Calu3 (cell line): ENCODE results near the gene RUNX2. TPM values are rescaled to one million over a fixed set of nuclear protein-coding genes. Genes with fewer than 3 reads are reported as not detected.

Experiments used
- BruUV-seq: library from RNA; stranded (reverse); fragments of 400-500 nt; replicated peaks from 2 replicates; lab custom pipeline; 2021; lab: Mats Ljungman, UMichigan
- CTCF ChIA-PET: fragments of 300-600 bp; sonication (Branson Sonifier 250); formaldehyde crosslinking; loops from one replicate; lab custom pipeline; 2022; ENCODE audit warnings: antibody characterized with exemption; lab: Charles Lee
- DNase-seq: peaks from one replicate; pipeline ENCODE4 v3.0.0; 2022
- H3K27ac Mint-ChIP-seq: one replicate; pipeline ENCODE4 v1.8.0; 2022; ENCODE audit warnings: mixed read lengths; ENCODE audit not compliant: unreplicated experiment
- H3K27me3 Mint-ChIP-seq: one replicate; pipeline ENCODE4 v1.8.0; 2022; ENCODE audit warnings: mixed read lengths; ENCODE audit not compliant: unreplicated experiment
- H3K36me3 Mint-ChIP-seq: one replicate; pipeline ENCODE4 v1.8.0; 2022; ENCODE audit warnings: mild to moderate bottlenecking, moderate library complexity, mixed read lengths; ENCODE audit not compliant: insufficient read depth, unreplicated experiment
- H3K4me1 Mint-ChIP-seq: one replicate; pipeline ENCODE4 v1.8.0; 2022; ENCODE audit warnings: mild to moderate bottlenecking, low read depth, mixed read lengths; ENCODE audit not compliant: unreplicated experiment
- H3K4me3 Mint-ChIP-seq: one replicate; pipeline ENCODE4 v1.8.0; 2022; ENCODE audit warnings: mild to moderate bottlenecking, low read depth, moderate library complexity, mixed read lengths; ENCODE audit not compliant: unreplicated experiment
- H3K9me3 Mint-ChIP-seq: one replicate; pipeline ENCODE4 v1.8.0; 2022; ENCODE audit warnings: low read depth, mixed read lengths; ENCODE audit not compliant: unreplicated experiment
- intact Hi-C: fragments of 100-400 bp; cut with micrococcal nuclease; formaldehyde crosslinking; loops from one replicate; pipeline ENCODE4 v1.10.0; 2022; ENCODE audit not compliant: unreplicated experiment
- total RNA-seq: library from RNA; stranded (reverse); gene quantifications from 2 replicates; pipeline ENCODE4 v1.2.3, GENCODE V29; 2022
- TF ChIP-seq, protein P1 (sequence below): fragments of 200-600 bp; IDR thresholded peaks from one replicate; pipeline ENCODE4 v1.8.0; 2022; ENCODE audit warnings: antibody characterized with exemption; ENCODE audit not compliant: unreplicated experiment

RUNX2 gene
- total RNA-seq, 1 experiment from 2014 or later = 0.54 TPM

DNA sequence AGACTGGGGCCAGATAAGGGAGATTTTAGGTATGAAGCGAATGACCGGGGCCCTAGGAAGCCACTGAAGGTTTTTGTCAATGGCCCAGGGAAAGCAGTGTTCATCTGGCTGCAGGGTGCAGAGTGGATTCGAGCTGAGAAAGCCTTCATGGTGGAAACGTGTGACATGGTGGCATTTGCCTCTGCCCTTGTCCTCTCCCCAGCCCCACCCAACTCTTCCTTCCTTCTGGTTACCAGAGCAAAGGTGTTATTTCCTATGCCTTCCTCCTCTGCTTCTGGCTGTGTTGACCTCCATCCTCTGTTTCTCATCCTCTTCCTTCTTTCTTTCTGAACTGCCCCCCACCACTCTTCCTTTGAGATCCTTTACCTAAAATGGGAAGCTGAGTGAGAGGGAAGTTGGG lies 244.7 kb downstream of the RUNX2 start:
- DNase-seq = no peak
- Mint-ChIP-seq H3K9me3 (no peaks in the 10 kb centered on the region), H3K27ac (no peak overlapping the region), H3K4me3 (no peak overlapping the region), H3K27me3 (no peaks in the 10 kb centered on the region), H3K4me1 (peaks cover 14% of the 10 kb centered on the region), H3K36me3 (no peaks in the 10 kb centered on the region)
- intact Hi-C loops = no loop called here
- no TSS peak for BruUV-seq
- TF ChIP-seq, protein P1, sequence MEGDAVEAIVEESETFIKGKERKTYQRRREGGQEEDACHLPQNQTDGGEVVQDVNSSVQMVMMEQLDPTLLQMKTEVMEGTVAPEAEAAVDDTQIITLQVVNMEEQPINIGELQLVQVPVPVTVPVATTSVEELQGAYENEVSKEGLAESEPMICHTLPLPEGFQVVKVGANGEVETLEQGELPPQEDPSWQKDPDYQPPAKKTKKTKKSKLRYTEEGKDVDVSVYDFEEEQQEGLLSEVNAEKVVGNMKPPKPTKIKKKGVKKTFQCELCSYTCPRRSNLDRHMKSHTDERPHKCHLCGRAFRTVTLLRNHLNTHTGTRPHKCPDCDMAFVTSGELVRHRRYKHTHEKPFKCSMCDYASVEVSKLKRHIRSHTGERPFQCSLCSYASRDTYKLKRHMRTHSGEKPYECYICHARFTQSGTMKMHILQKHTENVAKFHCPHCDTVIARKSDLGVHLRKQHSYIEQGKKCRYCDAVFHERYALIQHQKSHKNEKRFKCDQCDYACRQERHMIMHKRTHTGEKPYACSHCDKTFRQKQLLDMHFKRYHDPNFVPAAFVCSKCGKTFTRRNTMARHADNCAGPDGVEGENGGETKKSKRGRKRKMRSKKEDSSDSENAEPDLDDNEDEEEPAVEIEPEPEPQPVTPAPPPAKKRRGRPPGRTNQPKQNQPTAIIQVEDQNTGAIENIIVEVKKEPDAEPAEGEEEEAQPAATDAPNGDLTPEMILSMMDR = no peak
- CTCF ChIA-PET = interaction anchor here (0.6 kb wide), 1 partner anchor 38 kb away, joined by 4 read pairs; no protein-coding TSS in a partner anchor

DNA sequence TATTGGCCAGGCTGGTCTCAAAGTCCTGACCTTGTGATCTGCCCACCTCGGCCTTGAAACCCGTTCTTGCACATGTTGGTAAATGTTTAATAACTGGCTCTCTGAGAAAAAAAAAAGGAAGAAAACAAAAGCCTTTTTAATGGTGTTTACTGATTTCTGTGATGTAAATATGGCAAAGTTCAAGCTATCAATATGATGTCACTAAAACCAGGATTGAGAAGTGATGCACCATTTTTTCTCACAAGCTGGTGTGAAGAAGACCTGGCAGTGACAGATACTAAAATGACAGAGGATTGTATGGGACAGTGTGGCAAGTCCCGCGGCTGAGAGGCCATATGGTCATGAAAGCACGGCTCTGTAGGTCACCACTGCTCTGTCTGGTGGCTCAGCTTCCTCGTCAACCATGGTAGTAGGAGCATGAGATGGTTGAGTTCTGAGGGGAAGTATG lies 245.9 kb downstream of the RUNX2 start:
- DNase-seq = no peak
- CTCF ChIA-PET = interaction anchor here (1.4 kb wide), 1 partner anchor 11 kb away, joined by 6 read pairs; no protein-coding TSS in a partner anchor
- Mint-ChIP-seq H3K27me3 (no peaks in the 10 kb centered on the region), H3K4me1 (peaks cover 7% of the 10 kb centered on the region), H3K27ac (no peak overlapping the region), H3K36me3 (no peaks in the 10 kb centered on the region), H3K9me3 (no peaks in the 10 kb centered on the region), H3K4me3 (no peak overlapping the region)
- intact Hi-C loops = no loop called here
- TF ChIP-seq, protein P1 = no peak
- no TSS peak for BruUV-seq

DNA sequence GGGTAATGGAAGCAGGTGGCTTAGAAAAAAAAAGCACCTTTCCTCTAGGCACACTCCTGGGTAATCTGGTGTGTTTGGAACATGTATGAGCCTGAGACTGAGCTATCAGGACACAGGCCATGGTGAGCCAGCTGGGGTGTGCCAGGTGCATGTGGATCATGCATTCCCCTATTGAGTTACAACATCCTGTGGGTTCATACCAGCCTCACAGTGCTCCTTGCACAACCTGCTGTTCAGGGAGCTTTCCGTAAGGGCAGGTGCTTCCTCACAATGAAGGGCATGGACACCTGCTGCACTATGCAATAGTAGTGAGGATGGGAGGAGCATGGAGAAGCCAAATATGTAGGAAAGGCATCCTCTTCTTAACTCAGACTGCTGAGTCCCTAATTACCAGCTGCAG lies 246.8 kb downstream of the RUNX2 start:
- TF ChIP-seq, protein P1 = no peak
- intact Hi-C loops = no loop called here
- Mint-ChIP-seq H3K27ac (no peak overlapping the region), H3K27me3 (no peaks in the 10 kb centered on the region), H3K4me1 (no peaks in the 10 kb centered on the region), H3K36me3 (no peaks in the 10 kb centered on the region), H3K9me3 (no peaks in the 10 kb centered on the region), H3K4me3 (no peak overlapping the region)
- no peak for DNase-seq
- CTCF ChIA-PET = interaction anchor here (1.4 kb wide), 1 partner anchor 11 kb away, joined by 6 read pairs; no protein-coding TSS in a partner anchor
- no TSS peak for BruUV-seq

DNA sequence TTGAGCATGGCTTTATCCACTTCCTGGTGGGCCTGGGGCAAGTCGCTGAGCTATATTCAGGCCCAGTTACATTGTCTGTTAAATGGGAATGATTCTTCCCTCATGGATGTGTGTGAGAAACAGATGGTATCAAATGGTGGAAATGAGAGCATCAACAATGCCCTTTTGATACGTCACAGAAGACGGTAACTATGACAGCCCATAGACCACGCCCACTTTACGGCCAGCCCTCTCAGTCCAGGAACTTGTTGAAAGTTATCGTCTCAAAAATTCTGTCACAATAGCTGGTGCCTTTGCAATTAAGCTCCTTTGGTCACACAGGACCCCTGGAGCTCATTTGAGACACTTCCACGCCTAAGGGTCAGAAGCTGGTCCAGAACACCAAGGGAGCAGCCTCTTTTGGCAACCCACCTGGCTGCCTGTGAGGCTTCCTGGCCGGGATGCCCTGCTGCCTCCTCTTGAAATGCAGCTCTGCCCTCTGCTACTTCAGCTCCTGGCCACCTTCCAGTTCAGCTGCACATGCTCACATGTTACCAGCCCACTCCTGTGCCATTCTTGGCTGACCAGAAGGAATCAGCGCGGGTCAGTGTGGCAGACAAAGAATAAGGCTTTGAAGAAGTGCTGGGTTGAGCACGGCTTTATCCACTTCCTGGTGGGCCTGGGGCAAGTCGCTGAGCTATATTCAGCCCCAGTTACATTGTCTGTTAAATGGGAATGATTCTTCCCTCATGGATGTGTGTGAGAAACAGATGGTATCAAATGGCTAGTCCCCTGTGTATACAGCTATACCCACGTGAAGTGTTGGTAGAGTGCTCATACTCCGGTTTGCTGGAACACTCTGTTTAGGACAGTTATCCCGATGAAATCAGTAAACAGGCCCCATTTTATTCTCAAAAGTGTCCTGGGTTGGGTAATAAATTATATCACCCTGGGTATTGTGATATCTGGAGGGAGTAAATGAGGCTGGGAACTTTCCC lies 248.8 kb downstream of the RUNX2 start:
- H3K4me1 Mint-ChIP-seq = no peaks in the 10 kb centered on the region
- TF ChIP-seq, protein P1 = no peak
- no peak overlapping the region for H3K4me3 Mint-ChIP-seq
- H3K36me3 Mint-ChIP-seq = no peaks in the 10 kb centered on the region
- BruUV-seq = no TSS peak
- H3K27me3 Mint-ChIP-seq = no peaks in the 10 kb centered on the region
- intact Hi-C loops = no loop called here
- no peaks in the 10 kb centered on the region for H3K9me3 Mint-ChIP-seq
- CTCF ChIA-PET = no interaction called here
- H3K27ac Mint-ChIP-seq = no peak overlapping the region
- no peak for DNase-seq
